Measurements from ENCODE around the gene ABHD2. TPM values are rescaled to one million over a fixed set of nuclear protein-coding genes. Genes with fewer than 3 reads are reported as not detected.

The ABHD2 gene
- total and polyA plus RNA-seq, 2 experiments from 2014 or later = 5.2 to 15.2 TPM

DNA sequence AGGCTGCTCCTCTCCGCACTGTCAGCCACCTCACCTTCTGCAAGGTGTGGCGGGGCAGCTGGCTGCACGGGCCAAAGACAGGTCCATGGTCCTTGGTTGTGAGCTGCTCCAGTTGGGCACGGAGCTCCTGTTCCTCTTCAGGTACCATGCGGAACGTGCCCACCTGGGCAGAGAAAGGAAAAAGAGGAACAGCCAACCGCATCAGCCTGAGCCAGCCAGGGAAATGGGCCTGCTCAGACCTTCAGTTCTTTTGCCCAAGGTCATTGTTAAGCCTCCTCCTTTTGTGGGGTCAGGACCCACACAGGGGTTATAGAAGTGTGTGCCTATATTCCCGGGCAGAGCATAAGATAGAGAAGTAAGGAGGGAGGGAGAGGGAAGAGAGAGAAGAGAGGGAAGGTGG, 130.3 kb downstream of the ABHD2 start (continued):
- TF ChIP-seq ZNF462 (CRISPR knock-in tag; IDR thresholded peaks at IDR 0.05) = no peak

DNA sequence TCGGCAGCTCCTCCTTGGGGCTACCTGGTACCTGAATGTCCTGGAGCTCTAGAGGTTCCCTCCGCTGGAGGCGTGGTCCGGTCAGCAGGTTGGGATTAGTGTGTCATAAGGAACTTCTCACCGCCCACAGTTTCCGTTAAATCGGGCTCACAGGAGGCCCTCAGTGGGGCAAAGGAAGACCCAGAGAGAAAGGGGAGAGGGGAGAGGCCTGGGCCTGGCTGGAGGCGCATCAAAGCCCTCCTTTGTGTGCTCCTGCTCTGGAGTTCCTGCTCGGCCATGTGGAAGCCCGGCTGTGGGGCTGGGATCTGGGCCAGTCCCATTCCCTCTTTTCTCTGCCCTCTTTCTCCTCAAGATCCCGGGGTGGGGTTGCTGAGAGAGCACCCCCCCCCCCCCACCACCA, 133.3 kb downstream of the ABHD2 start, which contains the start of gene RLBP1:
Gene RLBP1, minus strand, starts transcription at position 37 of the 400 bp plus-strand sequence. CDS start 2,604 bp downstream, outside the sequence.
- H3K4me1 ChIP-seq (ENCODE audit: insufficient read depth) = no peaks in the 10 kb centered on the region
- no peaks in the 10 kb centered on the region for H3K9me2 ChIP-seq (ENCODE audit: insufficient read depth)
- Mint-ChIP-seq H3K9me3 (no peaks in the 10 kb centered on the region), H3K4me3 (no peak within 1 kb of the TSS), H3K27ac (no peak within 1 kb of the TSS), H3K36me3 (ENCODE audit: low read depth) (no peaks in the 10 kb centered on the region), H3K27me3 (ENCODE audit: insufficient read depth, low read depth, poor library complexity) (peaks cover 9% of the 10 kb centered on the region), H3K4me1 (no peaks in the 10 kb centered on the region)
- peak; percentile 53 for ATAC-seq
- no peaks in the 10 kb centered on the region for H3F3A ChIP-seq (replicated peaks; ENCODE audit: low read depth)
- DNase-seq (ENCODE audit: low spot score) = no peak
- peak within 1 kb of the TSS; percentile 89; the same call in 1 of the 2 replicates for H2AFZ ChIP-seq
- no peak within 1 kb of the TSS for H3K4me3 ChIP-seq
- H4K20me1 ChIP-seq (replicated peaks; ENCODE audit: insufficient read depth) = no peaks in the 10 kb centered on the region
- TF ChIP-seq EZH2 (IDR thresholded peaks at IDR 0.05; ENCODE audit: low read depth, unreplicated experiment) (no peak), CREB1 (CRISPR knock-in tag; IDR thresholded peaks at IDR 0.05; ENCODE audit: low read depth) (no peak), REST (IDR thresholded peaks at IDR 0.05; ENCODE audit: unreplicated experiment) (no peak), NANOG (IDR thresholded peaks at IDR 0.05; ENCODE audit: borderline replicate concordance) (no peak), POLR2AphosphoS5 (IDR thresholded peaks at IDR 0.05; ENCODE audit: low read depth) (no peak), ZNF331 (CRISPR knock-in tag; IDR thresholded peaks at IDR 0.05; ENCODE audit: low read depth) (no peak), JUNB (IDR thresholded peaks at IDR 0.05; ENCODE audit: unreplicated experiment) (no peak)
- no peaks in the 10 kb centered on the region for H3K79me2 ChIP-seq (replicated peaks; ENCODE audit: insufficient read depth)
- no peaks in the 10 kb centered on the region for H3K36me3 ChIP-seq (ENCODE audit: insufficient read depth)
- no peak within 1 kb of the TSS for H3K4me2 ChIP-seq
- H3K27ac ChIP-seq (ENCODE audit: low read depth) = no peak within 1 kb of the TSS
- no peaks in the 10 kb centered on the region for H3K27me3 ChIP-seq (ENCODE audit: insufficient read depth)

All from GM23338 (cell line).